CD4-positive, alpha-beta T cell treated with Interleukin-4 for 4 hours (primary cell): ENCODE measurements around the gene LGALS9B.
"Not testable (repeated sequence)": the region's sequence is repeated elsewhere in the genome, so short reads cannot be mapped to it uniquely, and the experiment has no call there.

Source experiments
- DNase-seq: peaks from one replicate; pipeline ENCODE4 v3.0.0-alpha.2; 2020

LGALS9B gene

GRCh38 chr17:20401306-20402022 is 65.9 kb downstream of the LGALS9B start:
- DNase-seq, result not testable (repeated sequence)

- not testable (repeated sequence) for DNase-seq
These were observed 66.6 kb downstream of the LGALS9B start for GRCh38 chr17:20400559-20401305.
